Measurements from ENCODE around the gene MANSC1. TPM values are rescaled to one million over a fixed set of nuclear protein-coding genes. Genes with fewer than 3 reads are reported as not detected.
A peak's percentile ranks its signal among the peaks of the same experiment; 100 is the strongest.

The MANSC1 gene
- total and polyA plus RNA-seq, 10 of the 15 experiments (the other 5 are each of a cell fraction or from before 2014, with no cell fraction given), result 0.02 to 0.23 (median 0.11) TPM; not detected in 2

DNA sequence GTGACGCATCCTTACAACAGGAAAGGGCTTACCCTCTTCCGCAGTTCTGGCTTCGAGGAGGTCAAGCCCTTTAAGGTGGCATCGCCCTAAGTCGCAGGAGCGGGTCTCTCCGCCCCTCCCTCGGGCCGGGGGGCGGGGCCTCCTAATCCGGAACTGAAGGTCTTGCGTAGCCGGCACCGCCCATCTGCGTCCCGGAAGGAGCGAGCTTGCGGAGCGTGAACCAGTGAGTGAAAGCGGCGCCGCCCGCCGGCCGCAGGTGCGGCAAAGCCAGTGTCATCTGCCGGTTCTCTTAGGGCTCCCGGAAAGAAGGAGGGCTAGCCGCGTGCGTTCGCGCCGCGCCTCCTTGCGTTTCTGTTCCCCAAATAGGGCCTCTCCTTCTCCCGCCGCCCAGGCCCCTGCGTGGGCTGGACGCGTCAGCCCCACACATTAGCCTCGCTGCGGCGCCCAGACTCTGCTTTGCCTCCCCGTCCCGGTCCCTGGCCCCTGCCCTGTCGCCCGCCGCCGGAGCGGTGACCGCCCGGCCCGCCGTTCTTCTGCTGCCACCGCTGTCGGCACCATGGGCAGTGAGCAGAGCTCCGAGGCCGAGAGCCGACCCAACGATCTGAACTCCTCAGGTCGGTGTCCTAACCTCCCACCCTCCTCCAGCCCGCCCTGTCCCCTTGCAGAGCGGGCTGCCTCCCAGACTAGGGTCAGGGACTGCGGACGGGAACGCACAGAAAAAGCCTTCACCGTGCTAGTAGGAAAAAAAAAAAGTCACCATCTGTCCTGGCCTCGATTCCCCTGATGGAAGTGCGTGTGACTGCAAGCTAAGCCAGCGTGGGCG lies 7.1 kb upstream of the MANSC1 start, which contains the start of gene BORCS5 (continued):
- TF ChIP-seq BACH1 (IDR thresholded peaks at IDR 0.05; ENCODE audit: borderline replicate concordance), result peak; percentile 74
- TF ChIP-seq NRF1 (conservative IDR thresholded peaks at IDR 0.05; ENCODE audit: low read depth, low read length), result 0 out of 2 replicates have a peak, but pooled peaks have one; percentile 3
- peak; percentile 52; the same call in 1 of the 2 replicates for TF ChIP-seq MTA3 (IDR thresholded peaks at IDR 0.05; ENCODE audit: borderline replicate concordance, low read length)
- TF ChIP-seq TCF12 (IDR thresholded peaks at IDR 0.05; ENCODE audit: low read depth, low read length), result peak; percentile 85
- TF ChIP-seq RFX5 (IDR thresholded peaks at IDR 0.05; ENCODE audit: low read depth, low read length), result no peak
- peak; percentile 60 for TF ChIP-seq MYC (IDR thresholded peaks at IDR 0.05; ENCODE audit: insufficient read depth, insufficient read length, insufficient replicate concordance, low read length, severe bottlenecking)
- TF ChIP-seq CREM (IDR thresholded peaks at IDR 0.05; ENCODE audit: low read depth), result peak; percentile 79
- no peak for TF ChIP-seq HDAC2 (IDR thresholded peaks at IDR 0.05)
- no peak for TF ChIP-seq ZNF217 (IDR thresholded peaks at IDR 0.05)
- TF ChIP-seq, protein P1, sequence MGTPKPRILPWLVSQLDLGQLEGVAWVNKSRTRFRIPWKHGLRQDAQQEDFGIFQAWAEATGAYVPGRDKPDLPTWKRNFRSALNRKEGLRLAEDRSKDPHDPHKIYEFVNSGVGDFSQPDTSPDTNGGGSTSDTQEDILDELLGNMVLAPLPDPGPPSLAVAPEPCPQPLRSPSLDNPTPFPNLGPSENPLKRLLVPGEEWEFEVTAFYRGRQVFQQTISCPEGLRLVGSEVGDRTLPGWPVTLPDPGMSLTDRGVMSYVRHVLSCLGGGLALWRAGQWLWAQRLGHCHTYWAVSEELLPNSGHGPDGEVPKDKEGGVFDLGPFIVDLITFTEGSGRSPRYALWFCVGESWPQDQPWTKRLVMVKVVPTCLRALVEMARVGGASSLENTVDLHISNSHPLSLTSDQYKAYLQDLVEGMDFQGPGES (IDR thresholded peaks at IDR 0.05), result peak; percentile 36; the same call in 1 of the 2 replicates
- TF ChIP-seq, protein P2, sequence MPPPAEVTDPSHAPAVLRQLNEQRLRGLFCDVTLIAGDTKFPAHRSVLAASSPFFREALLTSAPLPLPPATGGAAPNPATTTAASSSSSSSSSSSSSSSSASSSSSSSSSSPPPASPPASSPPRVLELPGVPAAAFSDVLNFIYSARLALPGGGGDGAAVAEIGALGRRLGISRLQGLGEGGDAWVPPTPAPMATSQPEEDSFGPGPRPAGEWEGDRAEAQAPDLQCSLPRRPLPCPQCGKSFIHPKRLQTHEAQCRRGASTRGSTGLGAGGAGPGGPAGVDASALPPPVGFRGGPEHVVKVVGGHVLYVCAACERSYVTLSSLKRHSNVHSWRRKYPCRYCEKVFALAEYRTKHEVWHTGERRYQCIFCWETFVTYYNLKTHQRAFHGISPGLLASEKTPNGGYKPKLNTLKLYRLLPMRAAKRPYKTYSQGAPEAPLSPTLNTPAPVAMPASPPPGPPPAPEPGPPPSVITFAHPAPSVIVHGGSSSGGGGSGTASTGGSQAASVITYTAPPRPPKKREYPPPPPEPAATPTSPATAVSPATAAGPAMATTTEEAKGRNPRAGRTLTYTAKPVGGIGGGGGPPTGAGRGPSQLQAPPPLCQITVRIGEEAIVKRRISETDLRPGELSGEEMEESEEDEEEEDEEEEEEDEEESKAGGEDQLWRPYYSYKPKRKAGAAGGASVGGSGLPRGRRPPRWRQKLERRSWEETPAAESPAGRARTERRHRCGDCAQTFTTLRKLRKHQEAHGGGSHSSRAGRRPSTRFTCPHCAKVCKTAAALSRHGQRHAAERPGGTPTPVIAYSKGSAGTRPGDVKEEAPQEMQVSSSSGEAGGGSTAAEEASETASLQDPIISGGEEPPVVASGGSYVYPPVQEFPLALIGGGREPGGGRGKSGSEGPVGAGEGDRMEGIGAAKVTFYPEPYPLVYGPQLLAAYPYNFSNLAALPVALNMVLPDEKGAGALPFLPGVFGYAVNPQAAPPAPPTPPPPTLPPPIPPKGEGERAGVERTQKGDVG (CRISPR knock-in tag; IDR thresholded peaks at IDR 0.05), result no peak
- TF ChIP-seq SMARCA5 (IDR thresholded peaks at IDR 0.05), result peak; percentile 83
- peak; percentile 69; the same call in 1 of the 2 replicates for TF ChIP-seq IRF5 (IDR thresholded peaks at IDR 0.05; ENCODE audit: borderline replicate concordance)
- TF ChIP-seq CEBPZ (IDR thresholded peaks at IDR 0.05; ENCODE audit: low read depth, low read length), result no peak
- peak; percentile 79; the same call in 1 of the 2 replicates for TF ChIP-seq TCF3 (IDR thresholded peaks at IDR 0.05; ENCODE audit: borderline replicate concordance, insufficient read depth, low read depth, low read length)
- TF ChIP-seq RELA (IDR thresholded peaks at IDR 0.05; ENCODE audit: borderline replicate concordance, partially characterized antibody), result no peak
- TF ChIP-seq SUZ12 (IDR thresholded peaks at IDR 0.05; ENCODE audit: unreplicated experiment), result no peak
- TF ChIP-seq, protein P3, sequence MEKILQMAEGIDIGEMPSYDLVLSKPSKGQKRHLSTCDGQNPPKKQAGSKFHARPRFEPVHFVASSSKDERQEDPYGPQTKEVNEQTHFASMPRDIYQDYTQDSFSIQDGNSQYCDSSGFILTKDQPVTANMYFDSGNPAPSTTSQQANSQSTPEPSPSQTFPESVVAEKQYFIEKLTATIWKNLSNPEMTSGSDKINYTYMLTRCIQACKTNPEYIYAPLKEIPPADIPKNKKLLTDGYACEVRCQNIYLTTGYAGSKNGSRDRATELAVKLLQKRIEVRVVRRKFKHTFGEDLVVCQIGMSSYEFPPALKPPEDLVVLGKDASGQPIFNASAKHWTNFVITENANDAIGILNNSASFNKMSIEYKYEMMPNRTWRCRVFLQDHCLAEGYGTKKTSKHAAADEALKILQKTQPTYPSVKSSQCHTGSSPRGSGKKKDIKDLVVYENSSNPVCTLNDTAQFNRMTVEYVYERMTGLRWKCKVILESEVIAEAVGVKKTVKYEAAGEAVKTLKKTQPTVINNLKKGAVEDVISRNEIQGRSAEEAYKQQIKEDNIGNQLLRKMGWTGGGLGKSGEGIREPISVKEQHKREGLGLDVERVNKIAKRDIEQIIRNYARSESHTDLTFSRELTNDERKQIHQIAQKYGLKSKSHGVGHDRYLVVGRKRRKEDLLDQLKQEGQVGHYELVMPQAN (conservative IDR thresholded peaks at IDR 0.05), result peak; percentile 78

Measured in GM12878 (cell line).